ENCODE results near the gene LYPLAL1.
A peak's percentile ranks its signal among the peaks of the same experiment; 100 is the strongest.

The LYPLAL1 gene

DNA sequence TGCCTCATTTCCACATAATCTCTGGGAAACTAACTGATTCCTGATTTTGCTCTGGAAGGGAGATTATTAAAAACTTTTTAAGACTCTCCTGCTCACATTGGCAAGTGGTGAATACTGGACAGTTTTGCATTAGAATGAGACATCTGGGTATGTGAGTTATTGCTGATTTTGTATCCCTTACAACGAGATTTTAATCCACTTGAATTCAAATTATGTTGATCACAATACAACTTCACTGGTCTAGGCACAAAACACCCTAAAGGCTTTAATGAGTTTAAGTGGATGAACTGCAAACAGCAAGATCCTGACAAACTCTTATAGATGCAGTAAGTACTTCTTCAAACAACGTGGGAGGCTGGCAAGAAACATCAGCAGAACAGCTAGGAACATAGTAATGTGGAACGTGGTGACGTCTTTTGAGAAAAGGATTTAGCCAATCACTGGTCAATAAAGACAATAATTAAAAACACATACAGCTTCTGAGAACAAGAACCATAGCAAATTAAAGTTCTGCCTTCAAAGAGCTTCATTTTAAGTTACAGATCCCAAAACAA lies 10.2 kb upstream of the LYPLAL1 start:
- Histone ChIP-seq H3K4me2 (ENCODE audit: low read length) (no peak overlapping the region), H3K36me3 (ENCODE audit: insufficient read depth, low read length) (no peaks in the 10 kb centered on the region), H3K4me3 (ENCODE audit: low read length) (no peak overlapping the region), H3K4me1 (ENCODE audit: control insufficient read depth, insufficient read depth, low read length) (peaks cover 25% of the 10 kb centered on the region), H3K9ac (ENCODE audit: low read depth, low read length) (no peak overlapping the region), H3K9me3 (replicated peaks; ENCODE audit: low read length) (no peaks in the 10 kb centered on the region), H3K27me3 (ENCODE audit: control insufficient read depth, insufficient read depth, low read length) (no peaks in the 10 kb centered on the region)

DNA sequence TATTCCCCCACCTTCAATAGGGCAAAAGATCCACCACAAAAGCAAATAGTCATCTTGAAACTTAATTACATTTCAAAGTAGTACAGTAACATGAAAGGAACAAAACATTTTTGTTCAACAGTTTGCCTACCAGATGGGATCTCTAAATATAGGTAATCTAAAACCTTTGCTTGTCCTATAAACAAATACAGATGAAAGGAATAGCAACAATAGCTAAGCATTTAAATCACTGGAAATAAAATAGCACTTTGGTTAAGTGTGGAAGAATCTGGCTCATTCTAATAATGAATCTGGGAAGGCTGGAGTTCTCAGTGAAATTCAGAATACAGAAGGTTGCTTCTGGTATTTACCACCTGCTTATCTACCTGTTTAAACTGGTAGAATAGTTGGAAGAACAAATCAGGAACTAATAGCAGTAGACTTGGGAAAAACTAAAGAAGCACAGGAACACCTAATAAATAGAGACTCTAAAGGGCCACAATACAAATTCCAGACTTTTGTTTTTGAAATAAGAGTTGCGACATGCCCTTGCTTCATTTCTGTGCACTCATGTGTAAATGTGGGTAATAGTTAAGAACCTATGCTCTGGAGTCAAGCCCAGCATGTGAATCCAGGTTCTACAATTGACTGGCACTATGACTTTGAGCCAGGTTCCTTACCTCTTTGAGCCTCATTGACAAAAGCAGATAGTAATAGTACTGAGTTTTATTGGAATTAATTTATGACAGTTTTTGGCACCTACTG lies 2.3 kb upstream of the LYPLAL1 start:
- Histone ChIP-seq H3K9ac (ENCODE audit: low read depth, low read length) (no peak overlapping the region), H3K4me3 (ENCODE audit: low read length) (no peak overlapping the region), H3K9me3 (replicated peaks; ENCODE audit: low read length) (no peaks in the 10 kb centered on the region), H3K36me3 (ENCODE audit: insufficient read depth, low read length) (no peaks in the 10 kb centered on the region), H3K4me2 (ENCODE audit: low read length) (no peak overlapping the region), H3K4me1 (ENCODE audit: control insufficient read depth, insufficient read depth, low read length) (peaks cover 15% of the 10 kb centered on the region), H3K27me3 (ENCODE audit: control insufficient read depth, insufficient read depth, low read length) (no peaks in the 10 kb centered on the region)

DNA sequence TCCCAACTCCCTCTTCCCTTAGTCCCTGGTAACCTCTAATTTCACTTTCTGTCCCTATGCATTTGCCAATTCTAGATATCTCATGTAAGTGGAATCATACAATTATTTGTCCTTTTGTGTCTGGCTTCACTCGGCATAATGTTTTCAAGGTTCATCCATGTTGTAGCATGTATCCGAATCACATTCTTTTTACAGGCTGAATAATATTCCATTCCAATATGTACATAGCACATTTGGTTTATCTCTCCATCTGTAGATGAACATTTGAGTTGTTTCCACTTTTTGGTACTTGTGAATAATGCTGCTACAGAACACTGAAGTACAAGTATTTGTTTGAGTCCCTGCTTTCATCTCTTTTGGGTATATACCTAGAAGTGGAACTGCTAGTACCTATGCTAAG lies 857 bp upstream of the LYPLAL1 start:
- Histone ChIP-seq H3K9ac (ENCODE audit: low read depth, low read length) (no peak overlapping the region), H3K4me3 (ENCODE audit: low read length) (no peak overlapping the region), H3K4me1 (ENCODE audit: control insufficient read depth, insufficient read depth, low read length) (peaks cover 15% of the 10 kb centered on the region), H3K9me3 (replicated peaks; ENCODE audit: low read length) (no peaks in the 10 kb centered on the region), H3K27me3 (ENCODE audit: control insufficient read depth, insufficient read depth, low read length) (no peaks in the 10 kb centered on the region), H3K36me3 (ENCODE audit: insufficient read depth, low read length) (no peaks in the 10 kb centered on the region), H3K4me2 (ENCODE audit: low read length) (no peak overlapping the region)

DNA sequence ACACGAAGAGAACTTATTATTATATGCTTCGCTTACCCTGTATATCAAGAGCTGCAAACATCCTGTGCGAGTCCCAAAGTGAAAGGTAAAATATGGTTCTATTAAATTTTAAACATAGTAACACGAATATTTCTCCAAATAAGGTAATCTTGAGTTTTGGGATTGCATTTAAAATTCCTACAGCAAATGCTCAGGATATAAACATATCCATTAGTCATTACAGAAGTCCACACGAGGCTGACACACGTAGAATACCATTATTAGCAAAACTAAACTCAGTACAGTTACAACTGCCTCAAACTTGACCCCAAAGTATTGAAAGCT lies 282 bp upstream of the LYPLAL1 start:
- Histone ChIP-seq H3K4me2 (ENCODE audit: low read length) (peak overlapping the region; percentile 82), H3K4me1 (ENCODE audit: control insufficient read depth, insufficient read depth, low read length) (peaks cover 15% of the 10 kb centered on the region), H3K27me3 (ENCODE audit: control insufficient read depth, insufficient read depth, low read length) (no peaks in the 10 kb centered on the region), H3K4me3 (ENCODE audit: low read length) (peak overlapping the region; percentile 93), H3K9ac (ENCODE audit: low read depth, low read length) (peak overlapping the region; percentile 92), H3K9me3 (replicated peaks; ENCODE audit: low read length) (no peaks in the 10 kb centered on the region), H3K36me3 (ENCODE audit: insufficient read depth, low read length) (no peaks in the 10 kb centered on the region)

DNA sequence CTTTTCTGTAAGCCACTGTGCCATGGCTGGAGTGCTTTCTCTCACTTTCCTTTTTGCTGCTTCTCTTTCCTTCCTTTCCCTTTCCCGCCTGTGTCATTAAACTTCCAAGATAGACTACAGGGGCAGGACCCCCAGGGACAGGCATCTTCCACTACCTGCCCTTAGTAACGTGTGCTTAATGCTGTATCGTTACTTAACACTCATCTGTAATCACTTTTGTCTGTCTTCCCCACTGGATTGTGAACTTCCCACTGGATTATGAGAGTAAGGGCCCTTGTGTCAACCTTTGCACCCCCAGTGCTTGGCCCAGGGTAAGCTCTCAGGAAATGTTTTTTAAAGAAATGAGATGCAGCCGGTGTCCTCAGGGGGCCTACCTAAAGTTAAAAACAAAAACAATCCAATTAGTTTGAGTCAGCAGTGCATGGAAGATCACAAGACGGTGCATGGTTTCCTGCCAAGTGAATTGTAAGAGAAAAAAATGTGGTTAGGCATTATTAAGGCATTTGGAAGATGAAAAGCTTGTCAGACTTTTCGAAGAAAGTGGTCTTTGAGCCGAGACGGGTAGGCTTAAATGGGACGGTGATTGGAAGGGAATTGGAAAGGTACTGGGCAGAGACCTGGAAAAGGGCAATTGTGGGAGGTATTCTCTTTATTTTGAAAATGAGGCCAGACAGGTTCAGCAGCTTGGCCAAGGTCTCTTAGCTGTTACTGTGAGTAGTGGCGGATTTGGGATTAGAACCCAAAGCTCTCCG lies 958 bp downstream of the LYPLAL1 start:
- H3K9ac ChIP-seq (ENCODE audit: low read depth, low read length), result peak overlapping the region; percentile 92
- peak overlapping the region; percentile 82 for H3K4me2 ChIP-seq (ENCODE audit: low read length)
- H3K27me3 ChIP-seq (ENCODE audit: control insufficient read depth, insufficient read depth, low read length), result no peaks in the 10 kb centered on the region
- peak overlapping the region; percentile 93 for H3K4me3 ChIP-seq (ENCODE audit: low read length)
- H3K9me3 ChIP-seq (replicated peaks; ENCODE audit: low read length), result no peaks in the 10 kb centered on the region
- H3K4me1 ChIP-seq (ENCODE audit: control insufficient read depth, insufficient read depth, low read length), result peaks cover 18% of the 10 kb centered on the region
- H3K36me3 ChIP-seq (ENCODE audit: insufficient read depth, low read length), result peaks cover 3% of the 10 kb centered on the region

DNA sequence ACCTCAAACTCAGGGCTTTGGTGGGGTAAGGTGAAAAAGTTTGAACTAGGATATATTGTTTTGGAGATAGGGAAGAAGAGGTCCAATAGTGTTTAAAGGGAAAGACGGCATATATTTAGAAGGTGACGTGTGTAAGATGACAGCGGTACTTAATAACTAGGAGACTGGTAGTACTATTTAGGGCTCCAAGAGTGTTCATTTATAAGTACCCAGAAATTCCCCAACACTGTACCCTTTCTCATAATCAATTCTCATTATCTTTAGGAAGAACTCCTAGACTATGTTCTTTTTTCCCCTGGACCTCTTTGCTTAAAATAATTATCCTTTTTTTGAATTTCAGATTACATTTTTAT lies 1.5 kb downstream of the LYPLAL1 start:
- Histone ChIP-seq H3K4me2 (ENCODE audit: low read length) (peak overlapping the region; percentile 82), H3K4me1 (ENCODE audit: control insufficient read depth, insufficient read depth, low read length) (peaks cover 18% of the 10 kb centered on the region), H3K27me3 (ENCODE audit: control insufficient read depth, insufficient read depth, low read length) (no peaks in the 10 kb centered on the region), H3K9ac (ENCODE audit: low read depth, low read length) (peak overlapping the region; percentile 92), H3K9me3 (replicated peaks; ENCODE audit: low read length) (no peaks in the 10 kb centered on the region), H3K36me3 (ENCODE audit: insufficient read depth, low read length) (peaks cover 7% of the 10 kb centered on the region), H3K4me3 (ENCODE audit: low read length) (peak overlapping the region; percentile 93)

DNA sequence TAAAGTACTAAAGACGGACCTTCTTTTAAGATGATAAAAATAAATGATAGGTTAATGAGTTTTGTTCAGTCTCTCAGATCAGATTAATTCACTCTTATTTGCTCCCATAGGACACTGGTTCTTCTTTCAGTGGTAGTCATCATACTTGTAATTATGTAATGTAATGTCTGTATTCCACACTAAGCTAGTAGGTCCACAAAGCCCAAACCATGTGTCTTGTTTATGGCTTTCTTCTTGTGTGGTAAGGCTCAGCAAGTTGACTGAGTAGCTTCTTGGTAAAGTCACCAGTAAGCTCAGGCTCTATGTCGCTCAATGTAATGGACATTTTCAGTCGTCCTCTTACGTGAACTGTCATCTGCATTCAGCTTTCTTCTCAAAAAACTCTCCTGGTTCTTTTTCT lies 2.5 kb downstream of the LYPLAL1 start:
- peaks cover 18% of the 10 kb centered on the region for H3K4me1 ChIP-seq (ENCODE audit: control insufficient read depth, insufficient read depth, low read length)
- no peak overlapping the region for H3K9ac ChIP-seq (ENCODE audit: low read depth, low read length)

DNA sequence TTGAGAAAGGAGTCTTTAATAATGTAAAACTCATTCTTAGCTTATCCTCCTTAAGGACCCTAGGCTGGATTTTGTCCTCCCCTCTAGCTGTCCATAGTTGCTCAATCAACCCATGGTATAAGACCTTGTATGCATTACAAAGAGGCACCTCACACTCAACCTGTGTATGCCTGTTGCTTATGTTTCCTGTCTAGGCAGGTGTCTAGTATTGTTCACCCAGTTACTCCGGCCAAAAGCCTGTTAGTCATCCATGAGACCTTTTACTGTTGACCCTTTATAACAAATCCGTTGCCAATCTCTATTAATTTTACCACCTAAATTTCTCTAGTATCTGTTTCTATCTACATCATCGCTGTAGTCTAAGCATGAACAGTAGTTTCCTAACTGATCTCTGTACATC lies 3.7 kb downstream of the LYPLAL1 start:
- Histone ChIP-seq H3K9ac (ENCODE audit: low read depth, low read length) (no peak overlapping the region), H3K36me3 (ENCODE audit: insufficient read depth, low read length) (peaks cover 7% of the 10 kb centered on the region), H3K9me3 (replicated peaks; ENCODE audit: low read length) (no peaks in the 10 kb centered on the region), H3K27me3 (ENCODE audit: control insufficient read depth, insufficient read depth, low read length) (no peaks in the 10 kb centered on the region), H3K4me3 (ENCODE audit: low read length) (no peak overlapping the region), H3K4me1 (ENCODE audit: control insufficient read depth, insufficient read depth, low read length) (peaks cover 18% of the 10 kb centered on the region), H3K4me2 (ENCODE audit: low read length) (no peak overlapping the region)

More for the DNA sequence above, 2.5 kb downstream of the LYPLAL1 start:
- no peak overlapping the region for H3K4me3 ChIP-seq (ENCODE audit: low read length)
- no peaks in the 10 kb centered on the region for H3K9me3 ChIP-seq (replicated peaks; ENCODE audit: low read length)
- peaks cover 7% of the 10 kb centered on the region for H3K36me3 ChIP-seq (ENCODE audit: insufficient read depth, low read length)
- H3K27me3 ChIP-seq (ENCODE audit: control insufficient read depth, insufficient read depth, low read length), result no peaks in the 10 kb centered on the region
- peak overlapping the region; percentile 82 for H3K4me2 ChIP-seq (ENCODE audit: low read length)

DNA sequence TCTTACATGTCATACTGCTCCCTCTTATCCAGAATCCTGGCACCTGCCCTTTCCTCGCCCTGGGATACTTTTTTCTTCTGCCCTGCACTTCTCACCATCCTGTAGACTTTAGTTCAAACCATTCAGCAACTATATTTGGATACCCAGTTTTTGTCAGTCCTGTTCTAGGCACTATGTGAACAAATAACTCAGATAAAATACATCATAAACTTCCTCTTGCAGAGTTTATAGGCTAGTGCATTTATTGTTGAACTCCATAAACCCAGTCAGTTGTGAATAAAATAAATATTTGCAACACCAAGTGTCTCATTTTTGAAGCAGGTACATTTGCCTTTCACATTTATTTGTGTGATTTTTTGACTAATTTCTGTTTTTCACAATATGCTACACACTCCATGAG lies 4.3 kb downstream of the LYPLAL1 start:
- H3K4me3 ChIP-seq (ENCODE audit: low read length), result no peak overlapping the region
- no peak overlapping the region for H3K9ac ChIP-seq (ENCODE audit: low read depth, low read length)
- H3K4me2 ChIP-seq (ENCODE audit: low read length), result no peak overlapping the region
- H3K9me3 ChIP-seq (replicated peaks; ENCODE audit: low read length), result no peaks in the 10 kb centered on the region
- peaks cover 18% of the 10 kb centered on the region for H3K4me1 ChIP-seq (ENCODE audit: control insufficient read depth, insufficient read depth, low read length)
- H3K27me3 ChIP-seq (ENCODE audit: control insufficient read depth, insufficient read depth, low read length), result no peaks in the 10 kb centered on the region
- peaks cover 7% of the 10 kb centered on the region for H3K36me3 ChIP-seq (ENCODE audit: insufficient read depth, low read length)

DNA sequence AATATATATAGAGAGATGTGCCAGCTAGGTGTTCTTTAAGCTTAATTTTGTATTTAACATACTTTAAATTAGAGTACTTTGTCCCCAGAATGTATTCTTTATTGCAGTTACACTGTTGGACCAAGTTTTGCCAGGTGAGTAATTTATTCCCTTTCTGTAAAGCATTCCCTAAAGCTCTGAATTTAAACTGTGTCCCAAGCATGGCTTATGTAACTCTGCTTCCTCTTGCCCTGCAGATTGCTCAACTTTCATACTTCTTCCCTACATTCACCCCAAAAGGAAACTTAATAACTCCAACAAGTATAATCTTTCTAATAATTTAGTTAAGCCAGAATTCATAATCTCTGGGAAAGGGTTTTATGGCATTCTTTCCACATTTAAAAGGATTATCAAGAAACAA lies 5.6 kb downstream of the LYPLAL1 start:
- Histone ChIP-seq H3K9me3 (replicated peaks; ENCODE audit: low read length) (no peaks in the 10 kb centered on the region), H3K4me2 (ENCODE audit: low read length) (no peak overlapping the region), H3K27me3 (ENCODE audit: control insufficient read depth, insufficient read depth, low read length) (no peaks in the 10 kb centered on the region), H3K9ac (ENCODE audit: low read depth, low read length) (no peak overlapping the region), H3K4me3 (ENCODE audit: low read length) (no peak overlapping the region), H3K36me3 (ENCODE audit: insufficient read depth, low read length) (peaks cover 7% of the 10 kb centered on the region), H3K4me1 (ENCODE audit: control insufficient read depth, insufficient read depth, low read length) (peaks cover 14% of the 10 kb centered on the region)

DNA sequence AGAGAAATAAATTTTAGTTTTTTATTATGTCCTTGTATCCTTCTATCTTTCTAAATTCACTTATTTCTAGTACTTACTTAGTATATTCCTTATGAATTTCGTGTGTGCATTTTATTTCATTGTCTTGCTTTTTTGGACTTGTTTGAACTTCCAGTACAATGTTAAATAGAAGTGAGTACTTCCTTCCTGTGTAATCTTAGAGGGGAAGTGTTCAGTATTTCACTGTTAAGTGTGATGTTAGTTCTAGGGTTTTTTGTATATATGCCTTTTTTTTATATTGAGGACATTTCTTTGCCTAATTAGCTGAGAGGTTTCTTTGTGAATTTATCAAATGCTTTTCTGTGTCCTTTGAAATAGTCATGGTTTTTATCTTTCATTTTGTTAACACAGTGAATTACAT lies 10.7 kb downstream of the LYPLAL1 start:
- peaks cover 5% of the 10 kb centered on the region for H3K9me3 ChIP-seq (replicated peaks; ENCODE audit: low read length)
- H3K4me2 ChIP-seq (ENCODE audit: low read length), result no peak overlapping the region
- no peaks in the 10 kb centered on the region for H3K27me3 ChIP-seq (ENCODE audit: control insufficient read depth, insufficient read depth, low read length)
- H3K36me3 ChIP-seq (ENCODE audit: insufficient read depth, low read length), result peaks cover 6% of the 10 kb centered on the region
- no peak overlapping the region for H3K9ac ChIP-seq (ENCODE audit: low read depth, low read length)
- H3K4me3 ChIP-seq (ENCODE audit: low read length), result no peak overlapping the region
- peaks cover 15% of the 10 kb centered on the region for H3K4me1 ChIP-seq (ENCODE audit: control insufficient read depth, insufficient read depth, low read length)

Data from skeletal muscle satellite cell (primary cell).